ENCODE results near the gene SLAMF6.

GRCh38 chr1:160569806-160570205, 46.8 kb upstream of the SLAMF6 start:
- TF ChIP-seq, protein P1, sequence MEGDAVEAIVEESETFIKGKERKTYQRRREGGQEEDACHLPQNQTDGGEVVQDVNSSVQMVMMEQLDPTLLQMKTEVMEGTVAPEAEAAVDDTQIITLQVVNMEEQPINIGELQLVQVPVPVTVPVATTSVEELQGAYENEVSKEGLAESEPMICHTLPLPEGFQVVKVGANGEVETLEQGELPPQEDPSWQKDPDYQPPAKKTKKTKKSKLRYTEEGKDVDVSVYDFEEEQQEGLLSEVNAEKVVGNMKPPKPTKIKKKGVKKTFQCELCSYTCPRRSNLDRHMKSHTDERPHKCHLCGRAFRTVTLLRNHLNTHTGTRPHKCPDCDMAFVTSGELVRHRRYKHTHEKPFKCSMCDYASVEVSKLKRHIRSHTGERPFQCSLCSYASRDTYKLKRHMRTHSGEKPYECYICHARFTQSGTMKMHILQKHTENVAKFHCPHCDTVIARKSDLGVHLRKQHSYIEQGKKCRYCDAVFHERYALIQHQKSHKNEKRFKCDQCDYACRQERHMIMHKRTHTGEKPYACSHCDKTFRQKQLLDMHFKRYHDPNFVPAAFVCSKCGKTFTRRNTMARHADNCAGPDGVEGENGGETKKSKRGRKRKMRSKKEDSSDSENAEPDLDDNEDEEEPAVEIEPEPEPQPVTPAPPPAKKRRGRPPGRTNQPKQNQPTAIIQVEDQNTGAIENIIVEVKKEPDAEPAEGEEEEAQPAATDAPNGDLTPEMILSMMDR (IDR thresholded peaks at IDR 0.05) = no peak
- TF ChIP-seq POLR2A (IDR thresholded peaks at IDR 0.05) (no peak), EP300 (IDR thresholded peaks at IDR 0.05) (no peak)
